HG03469 (cell line): Measurements from ENCODE around the gene NOTCH3.

ENCODE experiments used
- ATAC-seq: cut with Tn5 transposase; IDR thresholded peaks from one replicate; pipeline ENCODE4 v1.9.1; 2021; ENCODE audit warnings: mild to moderate bottlenecking, moderate library complexity, moderate number of reproducible peaks; ENCODE audit not compliant: unreplicated experiment

The NOTCH3 gene

GRCh38 chr19:15237759-15238638, 37.2 kb upstream of the NOTCH3 start:
- ATAC-seq: no peak

GRCh38 chr19:15236886-15237285, 36.1 kb upstream of the NOTCH3 start:
- ATAC-seq: no peak

DNA sequence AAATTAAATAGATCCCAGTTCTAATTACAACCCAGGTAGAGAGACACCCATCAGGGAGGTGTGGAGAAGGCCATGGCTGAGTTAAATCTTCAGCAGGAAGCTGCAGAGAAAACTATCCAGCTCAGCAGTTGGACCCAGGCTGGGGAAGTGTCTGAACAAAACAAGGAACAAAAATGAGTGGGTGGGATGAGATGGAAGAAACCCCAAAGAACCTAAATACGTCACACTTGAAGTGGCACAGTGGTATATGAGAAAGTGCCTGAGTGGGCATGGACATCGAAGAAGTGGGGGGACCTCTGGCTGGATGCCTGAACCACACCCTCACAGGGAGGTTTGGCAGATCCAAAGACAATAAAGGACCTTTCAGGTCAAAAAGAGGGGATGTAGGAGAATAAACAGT, 35.0 kb upstream of the NOTCH3 start:
- no peak for ATAC-seq

- no peak for ATAC-seq
Observed at GRCh38 chr19:15234431-15235130, 33.8 kb upstream of the NOTCH3 start.

DNA sequence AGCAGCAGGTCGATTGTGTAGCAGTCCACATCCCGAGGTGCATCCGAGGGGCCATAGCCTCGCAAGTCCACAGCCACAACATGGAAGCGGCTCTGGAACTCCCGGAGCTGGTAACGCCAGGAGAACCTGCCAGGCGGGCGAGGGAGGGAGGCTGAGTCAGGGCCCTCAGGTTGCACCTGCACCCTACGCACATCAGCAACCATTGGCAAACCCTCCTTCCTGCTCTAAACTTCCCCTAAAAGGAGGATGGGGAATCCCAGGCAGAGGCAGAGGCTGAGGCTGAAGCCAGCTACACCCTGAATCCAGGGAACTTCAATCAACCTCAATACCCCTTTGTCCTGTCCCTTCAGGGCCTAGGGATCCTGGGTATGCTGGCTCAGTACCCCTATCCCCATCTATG, 30.5 kb upstream of the NOTCH3 start:
- ATAC-seq: no peak

GRCh38 chr19:15227261-15227660, 26.5 kb upstream of the NOTCH3 start:
- no peak for ATAC-seq

DNA sequence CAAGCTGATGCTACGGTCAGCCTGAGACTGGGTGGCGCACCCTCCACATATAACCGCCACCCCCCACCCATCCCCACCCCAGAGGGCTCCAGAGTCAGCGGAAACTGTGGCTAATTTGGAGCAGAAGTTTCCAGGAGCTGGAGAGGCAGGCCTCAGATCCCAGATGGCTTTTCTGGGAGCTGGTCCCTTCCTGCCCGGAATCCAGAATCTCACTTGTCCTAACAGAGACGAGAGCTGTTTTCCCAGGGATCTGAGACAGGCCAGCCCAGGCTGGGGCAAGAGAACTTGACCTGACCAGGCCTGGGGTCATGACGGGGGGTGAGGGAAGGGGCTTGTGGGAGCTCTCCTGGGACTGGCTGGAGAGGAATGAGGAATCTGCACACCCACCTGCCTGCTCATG, 25.0 kb upstream of the NOTCH3 start:
- ATAC-seq: no peak

GRCh38 chr19:15223649-15224361, 23.0 kb upstream of the NOTCH3 start:
- no peak for ATAC-seq

DNA sequence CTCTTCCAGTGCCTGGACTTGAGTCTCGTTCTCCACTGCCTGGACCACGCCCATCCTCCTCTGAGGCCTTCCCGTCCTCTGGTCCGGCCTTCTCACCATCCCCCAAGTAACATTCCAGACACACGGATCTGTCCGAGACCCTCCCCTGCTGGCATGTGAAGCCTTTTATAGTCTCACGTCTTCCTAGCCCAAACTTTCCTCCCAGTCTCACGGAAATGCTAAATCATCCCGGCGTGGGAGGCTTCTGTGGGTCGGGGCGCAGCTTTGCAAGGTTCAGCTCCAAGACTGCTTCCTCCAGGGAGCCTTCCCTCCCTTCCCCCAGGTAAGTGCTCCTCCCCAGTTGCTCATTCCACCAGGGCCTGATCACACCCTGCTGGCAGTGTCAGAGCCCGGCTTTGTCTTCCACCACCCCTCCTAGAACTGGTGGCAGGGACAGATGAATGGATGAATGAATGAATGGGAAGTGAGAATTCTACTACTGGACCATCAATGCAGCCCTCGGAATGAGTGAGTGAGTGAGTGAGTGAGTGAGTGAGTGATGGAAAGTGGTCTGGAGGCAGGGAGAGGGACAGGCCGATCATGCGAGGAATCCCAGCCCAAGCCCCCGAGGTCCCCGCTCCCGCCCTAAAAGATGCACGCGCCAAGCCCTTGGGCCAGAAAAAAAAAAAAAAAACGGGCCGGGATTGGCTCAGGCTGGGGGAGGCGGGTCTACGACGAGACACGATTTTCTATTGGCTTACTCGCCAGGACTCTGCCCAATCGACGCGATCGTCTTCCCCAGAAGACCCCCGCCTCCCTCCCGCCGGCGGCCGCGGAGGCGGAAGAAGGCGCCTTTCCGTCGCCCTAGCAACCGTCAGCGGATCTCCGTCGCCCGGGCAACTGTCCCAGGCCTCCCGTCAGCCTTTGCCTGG, 22.2 kb upstream of the NOTCH3 start:
- no peak for ATAC-seq

GRCh38 chr19:15220833-15221232, 20.0 kb upstream of the NOTCH3 start:
- no peak for ATAC-seq

DNA sequence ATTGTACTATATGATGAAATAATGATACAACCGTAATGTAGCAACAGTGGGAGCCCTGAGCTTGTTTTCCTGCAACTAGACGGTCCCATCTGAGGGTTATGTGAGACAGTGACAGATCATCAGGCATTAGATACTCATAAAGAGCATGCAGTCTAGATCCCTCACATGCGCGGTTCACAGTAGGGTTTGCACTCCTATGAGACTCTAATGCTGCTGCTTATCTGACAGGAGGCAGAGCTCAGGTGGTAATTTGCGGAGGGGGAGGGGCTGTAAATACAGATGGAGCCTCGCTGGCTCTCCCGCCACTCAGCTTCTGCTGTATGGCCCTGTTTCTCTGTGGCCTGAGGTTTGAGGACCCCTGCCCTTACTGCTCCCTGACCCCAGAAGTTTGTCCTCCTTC, 17.7 kb upstream of the NOTCH3 start:
- ATAC-seq: no peak

- ATAC-seq: no peak
Observed at GRCh38 chr19:15216363-15216762, 15.6 kb upstream of the NOTCH3 start.

DNA sequence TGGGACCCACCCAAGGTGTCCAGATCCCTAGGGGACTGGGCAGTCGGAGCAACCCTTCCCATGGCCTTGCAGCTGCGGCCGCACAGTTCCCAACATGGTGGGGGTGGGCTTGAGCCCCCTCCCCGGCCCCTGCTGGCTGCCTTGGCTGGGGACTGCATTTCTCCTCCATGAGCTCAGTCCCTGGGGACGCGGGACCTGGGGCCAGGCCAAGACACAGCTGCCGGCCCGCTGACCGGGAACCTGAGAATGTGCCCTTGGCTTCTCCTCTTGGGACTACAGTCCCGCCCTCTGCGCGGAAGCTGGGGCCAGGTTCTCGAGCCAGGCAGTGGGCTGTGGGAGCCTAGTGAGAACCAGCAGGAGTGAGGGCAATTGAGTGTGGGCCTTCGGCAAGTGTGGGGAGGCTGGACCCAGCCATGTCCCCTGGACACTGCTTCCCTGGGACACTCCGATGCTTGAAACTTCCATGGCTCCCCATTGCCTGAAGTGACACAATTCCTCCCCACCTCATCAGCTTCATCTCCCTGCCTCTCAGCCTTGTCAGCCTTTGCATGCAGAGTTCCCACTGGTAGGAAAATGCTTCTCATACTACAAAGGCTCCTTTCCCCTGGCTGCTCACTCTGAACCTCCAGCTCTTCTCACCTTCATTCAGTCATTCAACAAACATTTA, 13.1 kb upstream of the NOTCH3 start:
- ATAC-seq: no peak

GRCh38 chr19:15212711-15213110, 11.9 kb upstream of the NOTCH3 start:
- no peak for ATAC-seq

DNA sequence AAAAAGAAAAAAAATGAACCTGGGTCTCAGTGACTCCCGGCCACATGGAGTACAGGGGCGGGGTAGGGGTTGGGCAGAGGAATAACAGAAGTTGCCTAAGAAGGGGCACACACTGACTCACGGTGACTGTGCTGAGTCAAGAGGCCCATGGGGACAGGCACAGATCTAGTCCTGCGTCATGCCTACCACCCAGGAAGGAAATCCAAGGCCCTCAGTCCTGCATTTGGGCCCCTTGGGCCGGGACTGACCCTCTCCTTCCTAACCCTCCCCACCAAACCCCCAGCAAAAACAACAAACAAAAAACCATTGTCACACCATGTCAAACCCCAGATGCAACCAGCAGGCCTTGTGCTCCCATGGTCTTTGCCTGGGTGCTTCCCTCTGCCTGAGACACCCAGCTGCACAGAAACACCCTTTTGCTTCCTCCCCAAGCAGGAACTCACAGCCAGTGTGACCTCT, 9.6 kb upstream of the NOTCH3 start:
- no peak for ATAC-seq

GRCh38 chr19:15201374-15202023, 704 bp upstream of the NOTCH3 start:
- no peak for ATAC-seq

DNA sequence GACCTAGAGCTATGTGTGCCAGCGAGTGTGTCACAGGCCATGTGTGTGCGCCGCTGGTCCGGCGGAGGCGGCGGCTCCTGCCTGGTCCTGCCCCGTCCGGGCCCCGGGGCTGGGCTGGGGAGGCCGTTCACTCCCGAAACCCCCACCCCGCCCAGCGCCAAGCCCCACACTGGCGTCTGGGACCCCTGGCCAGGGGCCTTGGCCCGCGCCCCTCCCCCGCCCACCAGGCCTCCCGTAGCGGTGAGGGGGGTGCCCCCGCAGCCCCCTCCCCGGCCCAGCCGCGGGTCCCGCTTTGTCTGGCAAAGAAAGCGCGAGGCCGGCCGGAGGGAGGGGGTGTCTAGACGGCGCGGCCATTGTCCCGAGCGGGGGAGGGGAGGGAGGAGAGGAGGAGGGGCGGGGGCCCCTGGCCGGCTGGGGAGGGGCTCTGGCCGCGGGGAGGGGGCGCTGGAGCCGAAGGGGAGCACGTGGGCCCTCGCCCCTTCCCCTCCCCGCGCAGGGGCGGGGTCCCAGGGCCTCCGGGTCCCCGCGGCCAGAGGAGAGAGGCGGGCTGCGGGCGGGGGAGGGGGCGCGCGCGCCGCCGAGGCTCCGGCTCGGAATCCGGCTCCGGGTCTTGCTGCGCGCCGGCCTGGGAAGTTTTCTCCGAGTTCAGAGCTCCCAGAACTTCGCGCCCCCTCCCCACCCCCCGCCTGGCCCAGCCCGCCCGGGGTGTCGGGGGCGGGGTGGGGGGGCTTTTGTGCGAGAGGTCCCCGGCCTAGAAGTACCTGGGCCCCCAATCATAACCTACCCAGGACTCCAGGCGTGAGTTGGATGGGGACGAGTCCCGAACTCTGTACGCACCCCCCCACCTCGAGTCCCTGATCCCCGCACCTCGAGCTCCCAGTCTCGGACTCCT, 888 bp downstream of the NOTCH3 start:
- no peak for ATAC-seq

DNA sequence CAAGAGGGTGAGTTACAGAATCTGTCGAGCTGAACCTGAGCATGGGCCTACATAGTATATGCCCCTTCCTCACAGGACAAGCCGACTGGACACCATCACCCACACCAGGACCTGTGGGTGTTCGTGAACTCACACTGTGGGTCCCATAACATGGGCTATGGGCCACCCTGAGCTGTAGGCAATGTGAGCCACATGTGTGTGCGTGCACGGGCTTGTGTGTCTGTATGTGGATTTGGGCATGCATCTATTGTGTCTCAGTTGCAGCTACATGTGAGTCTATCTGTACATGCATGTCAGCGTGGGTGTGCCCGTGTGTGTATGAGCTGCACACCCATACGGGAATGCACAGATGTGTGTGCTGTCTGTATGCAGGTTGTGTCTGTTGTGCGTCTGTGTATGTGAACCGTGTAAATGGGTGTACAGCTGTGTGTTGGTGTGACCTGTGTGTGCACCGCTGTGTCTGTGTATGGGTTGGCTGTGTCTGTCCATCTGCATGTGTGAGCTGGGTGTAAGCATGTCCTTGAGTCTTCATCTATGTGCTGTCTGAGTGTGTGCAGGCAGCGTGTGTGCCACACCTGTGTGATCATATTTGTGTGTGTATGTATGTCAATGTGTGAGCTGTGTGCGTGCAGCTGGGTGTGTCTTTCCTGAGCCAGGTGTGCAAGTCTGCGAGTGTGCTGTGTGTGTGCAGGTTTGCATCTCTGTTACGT, 1.7 kb downstream of the NOTCH3 start:
- no peak for ATAC-seq
